Large intestine (tissue), 3 donors: ENCODE measurements around the gene OR1M1. TPM values are rescaled to one million over a fixed set of nuclear protein-coding genes. Genes with fewer than 3 reads are reported as not detected.

Experiments used
- DNase-seq, 2 donors: peaks; one replicate each; pipeline versions ENCODE4 v3.0.0 to v3.0.0-alpha.2; 2013
- H3K27ac ChIP-seq: one replicate; pipeline ENCODE4 v1.5.1; 2013; ENCODE audit warnings: low read length
- H3K27me3 ChIP-seq: 2 replicates; pipeline ENCODE4 v1.6.1; 2013; ENCODE audit warnings: low read length; ENCODE audit not compliant: control insufficient read depth, insufficient read depth
- H3K36me3 ChIP-seq: 2 replicates; pipeline ENCODE4 v1.6.1; 2013; ENCODE audit warnings: low read length; ENCODE audit not compliant: control insufficient read depth, insufficient read depth
- H3K4me1 ChIP-seq: one replicate; pipeline ENCODE4 v1.6.1; 2013; ENCODE audit warnings: low read length; ENCODE audit not compliant: control insufficient read depth, insufficient read depth
- H3K4me3 ChIP-seq: one replicate; pipeline ENCODE4 v1.5.1; 2013; ENCODE audit warnings: low read length
- H3K9me3 ChIP-seq: one replicate; pipeline ENCODE4 v1.6.1; 2013; ENCODE audit warnings: mild to moderate bottlenecking, low read depth, low read length, moderate library complexity; ENCODE audit not compliant: control insufficient read depth
- WGBS: methylation state at CpG from one replicate; pipeline ENCODE4 v1.1.5; 2013; ENCODE audit warnings: low lambda C conversion rate; ENCODE audit not compliant: insufficient coverage; 5-methylcytosine and 5-hydroxymethylcytosine counted together
- polyA plus RNA-seq: library from polyadenylated mRNA; unstranded; fragments of 120-200 nt; gene quantifications from one replicate; pipeline ENCODE4 v1.2.1, GENCODE V29; 2013

OR1M1 gene
- polyA plus RNA-seq, 1 donor = not detected

GRCh38 chr19:9130965-9131364 is 44.1 kb downstream of the OR1M1 start:
- Histone ChIP-seq H3K4me1 (no peaks in the 10 kb centered on the region), H3K36me3 (no peaks in the 10 kb centered on the region), H3K9me3 (no peaks in the 10 kb centered on the region), H3K4me3 (no peak overlapping the region), H3K27ac (no peak overlapping the region), H3K27me3 (no peaks in the 10 kb centered on the region)
- no CpG with 5 or more reads among the region's 1 CpG for WGBS
- DNase-seq = no peak

- no peak overlapping the region for H3K4me3 ChIP-seq
- H3K27ac ChIP-seq = no peak overlapping the region
- H3K4me1 ChIP-seq = no peaks in the 10 kb centered on the region
- no peaks in the 10 kb centered on the region for H3K36me3 ChIP-seq
- DNase-seq = no peak
- no peaks in the 10 kb centered on the region for H3K27me3 ChIP-seq
- H3K9me3 ChIP-seq = no peaks in the 10 kb centered on the region
- no CpG with 5 or more reads among the region's 5 CpGs for WGBS
Measured at GRCh38 chr19:9132422-9132821, 45.6 kb downstream of the OR1M1 start.

DNA sequence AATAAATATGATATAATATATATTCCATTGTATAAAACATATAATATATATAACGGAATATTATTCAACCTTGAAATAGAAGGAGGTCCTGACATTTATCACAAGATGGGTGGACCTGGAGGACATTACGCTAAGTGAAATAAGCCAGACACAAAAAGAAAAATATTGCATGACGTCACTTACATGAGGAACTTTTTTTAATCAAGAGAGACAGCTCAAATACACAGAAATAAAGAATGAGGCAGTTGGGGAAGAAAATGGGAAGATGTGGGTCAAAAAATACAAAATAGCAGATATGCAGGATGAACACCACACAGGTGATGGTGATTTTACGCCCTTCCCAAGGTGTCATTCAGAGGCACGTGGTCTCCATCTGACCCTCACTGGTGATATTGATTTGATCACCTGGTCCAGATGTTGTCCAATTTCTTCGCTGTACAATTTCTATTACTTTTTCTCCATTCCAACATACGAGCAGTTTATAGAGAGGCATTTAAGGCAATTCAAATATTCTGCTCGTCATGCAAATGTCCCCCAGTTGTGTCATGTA is 52.8 kb downstream of the OR1M1 start:
- H3K4me1 ChIP-seq = peaks cover 3% of the 10 kb centered on the region
- 90% methylated on average over 2 of the region's 8 CpGs for WGBS
- H3K36me3 ChIP-seq = no peaks in the 10 kb centered on the region
- peak overlapping the region; percentile 96 for H3K4me3 ChIP-seq
- H3K9me3 ChIP-seq = peaks cover 12% of the 10 kb centered on the region
- H3K27ac ChIP-seq = no peak overlapping the region
- no peak for DNase-seq
- H3K27me3 ChIP-seq = no peaks in the 10 kb centered on the region

- Histone ChIP-seq H3K4me3 (peak within 1 kb of the TSS; percentile 96), H3K27ac (peak within 1 kb of the TSS; percentile 74), H3K36me3 (peaks cover 3% of the 10 kb centered on the region), H3K4me1 (peaks cover 3% of the 10 kb centered on the region), H3K9me3 (peaks cover 18% of the 10 kb centered on the region), H3K27me3 (no peaks in the 10 kb centered on the region)
- DNase-seq = peak; percentile 91 to 95
- no CpG with 5 or more reads among the region's 43 CpGs for WGBS
Measured at GRCh38 chr19:9140159-9140874, 53.5 kb downstream of the OR1M1 start, which contains the start of gene ZNF317. Gene ZNF317, plus strand, starts transcription at chr19:9140397. Its CDS starts 15,620 bp downstream, at chr19:9156017.

DNA sequence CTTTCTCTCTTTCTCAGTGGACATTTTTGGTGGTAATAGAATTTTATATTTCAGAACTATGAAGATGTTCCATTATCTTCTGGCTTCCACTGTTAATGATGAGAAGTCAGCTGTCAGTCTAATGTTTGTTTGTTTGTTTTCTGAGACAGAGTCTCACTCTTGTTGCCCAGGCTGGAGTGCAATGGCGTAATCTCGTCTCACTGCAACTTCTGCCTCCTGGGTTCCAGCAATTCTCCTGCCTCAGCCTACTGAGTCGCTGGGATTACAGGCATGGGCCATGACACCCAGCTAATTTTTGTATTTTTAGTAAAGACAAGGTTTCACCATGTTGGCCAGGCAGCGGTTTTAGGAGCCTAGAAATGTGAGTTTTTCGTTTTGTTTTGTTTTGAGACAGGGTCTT is 58.1 kb downstream of the OR1M1 start:
- Histone ChIP-seq H3K36me3 (peaks cover 18% of the 10 kb centered on the region), H3K27me3 (no peaks in the 10 kb centered on the region), H3K4me3 (no peak overlapping the region), H3K4me1 (peaks cover 3% of the 10 kb centered on the region), H3K27ac (no peak overlapping the region), H3K9me3 (peaks cover 40% of the 10 kb centered on the region)
- no peak for DNase-seq
- WGBS = no CpG with 5 or more reads among the region's 5 CpGs

Other genes with a start within 250 kb of the OR1M1 start
- 0.78 TPM for gene MUC16, start 76.7 kb upstream of the OR1M1 start, polyA plus RNA-seq
- gene OR7G2, start 20.4 kb downstream of the OR1M1 start, polyA plus RNA-seq = not detected
- not detected for gene OR7G1, start 28.7 kb downstream of the OR1M1 start, polyA plus RNA-seq
- gene OR7G3, start 39.9 kb downstream of the OR1M1 start, polyA plus RNA-seq = not detected
- 34.3 TPM for gene ZNF317, start 53.3 kb downstream of the OR1M1 start, polyA plus RNA-seq
- 0.03 TPM for gene OR7D2, start 91.9 kb downstream of the OR1M1 start, polyA plus RNA-seq
- not detected for gene OR7D4, start 132.5 kb downstream of the OR1M1 start, polyA plus RNA-seq
- not detected for gene OR7E24, start 163.9 kb downstream of the OR1M1 start, polyA plus RNA-seq
- gene ZNF699, start 222.8 kb downstream of the OR1M1 start, polyA plus RNA-seq = 3.5 TPM
- gene ZNF559, start 237.1 kb downstream of the OR1M1 start, polyA plus RNA-seq = 9.7 TPM